ENCODE results near the gene GRK3. TPM values are rescaled to one million over a fixed set of nuclear protein-coding genes. Genes with fewer than 3 reads are reported as not detected.
"Not testable (repeated sequence)": the region's sequence is repeated elsewhere in the genome, so short reads cannot be mapped to it uniquely, and the experiment has no call there.

The GRK3 gene
- total RNA-seq, 1 donor from 2014 or later: 12.4 TPM

DNA sequence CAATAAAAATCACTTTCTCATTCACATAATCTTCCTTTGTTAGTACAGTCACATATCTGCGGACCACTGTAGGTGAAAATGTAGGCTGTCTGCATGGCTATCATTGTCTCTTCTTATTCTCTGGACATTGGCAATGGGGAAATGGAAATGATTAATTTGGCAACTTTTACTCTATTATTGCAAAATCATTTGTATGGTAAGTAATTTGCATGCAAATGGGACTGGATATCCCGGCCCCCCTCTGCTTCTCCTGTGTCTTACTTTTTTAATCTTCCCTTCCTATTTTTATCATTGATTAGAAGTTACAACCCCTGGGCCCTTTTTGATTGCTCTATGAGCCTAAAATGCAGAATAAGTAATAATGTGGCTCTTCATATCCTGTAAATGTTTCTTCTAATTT lies 6.0 kb downstream of the GRK3 start:
- no peak overlapping the region for H3K27ac Mint-ChIP-seq (ENCODE audit: unreplicated experiment)
- TF ChIP-seq, protein P1, sequence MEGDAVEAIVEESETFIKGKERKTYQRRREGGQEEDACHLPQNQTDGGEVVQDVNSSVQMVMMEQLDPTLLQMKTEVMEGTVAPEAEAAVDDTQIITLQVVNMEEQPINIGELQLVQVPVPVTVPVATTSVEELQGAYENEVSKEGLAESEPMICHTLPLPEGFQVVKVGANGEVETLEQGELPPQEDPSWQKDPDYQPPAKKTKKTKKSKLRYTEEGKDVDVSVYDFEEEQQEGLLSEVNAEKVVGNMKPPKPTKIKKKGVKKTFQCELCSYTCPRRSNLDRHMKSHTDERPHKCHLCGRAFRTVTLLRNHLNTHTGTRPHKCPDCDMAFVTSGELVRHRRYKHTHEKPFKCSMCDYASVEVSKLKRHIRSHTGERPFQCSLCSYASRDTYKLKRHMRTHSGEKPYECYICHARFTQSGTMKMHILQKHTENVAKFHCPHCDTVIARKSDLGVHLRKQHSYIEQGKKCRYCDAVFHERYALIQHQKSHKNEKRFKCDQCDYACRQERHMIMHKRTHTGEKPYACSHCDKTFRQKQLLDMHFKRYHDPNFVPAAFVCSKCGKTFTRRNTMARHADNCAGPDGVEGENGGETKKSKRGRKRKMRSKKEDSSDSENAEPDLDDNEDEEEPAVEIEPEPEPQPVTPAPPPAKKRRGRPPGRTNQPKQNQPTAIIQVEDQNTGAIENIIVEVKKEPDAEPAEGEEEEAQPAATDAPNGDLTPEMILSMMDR (IDR thresholded peaks at IDR 0.05; ENCODE audit: partially characterized antibody, unreplicated experiment): no peak
- peaks cover 2% of the 10 kb centered on the region for H3K27me3 Mint-ChIP-seq (ENCODE audit: unreplicated experiment)
- no peak for DNase-seq
- H3K36me3 Mint-ChIP-seq (ENCODE audit: unreplicated experiment): no peaks in the 10 kb centered on the region
- peaks cover 4% of the 10 kb centered on the region for H3K9me3 Mint-ChIP-seq (ENCODE audit: unreplicated experiment)
- H3K4me1 Mint-ChIP-seq (ENCODE audit: low read depth, unreplicated experiment): peaks cover 9% of the 10 kb centered on the region
- H3K4me3 Mint-ChIP-seq (ENCODE audit: unreplicated experiment): no peak overlapping the region

DNA sequence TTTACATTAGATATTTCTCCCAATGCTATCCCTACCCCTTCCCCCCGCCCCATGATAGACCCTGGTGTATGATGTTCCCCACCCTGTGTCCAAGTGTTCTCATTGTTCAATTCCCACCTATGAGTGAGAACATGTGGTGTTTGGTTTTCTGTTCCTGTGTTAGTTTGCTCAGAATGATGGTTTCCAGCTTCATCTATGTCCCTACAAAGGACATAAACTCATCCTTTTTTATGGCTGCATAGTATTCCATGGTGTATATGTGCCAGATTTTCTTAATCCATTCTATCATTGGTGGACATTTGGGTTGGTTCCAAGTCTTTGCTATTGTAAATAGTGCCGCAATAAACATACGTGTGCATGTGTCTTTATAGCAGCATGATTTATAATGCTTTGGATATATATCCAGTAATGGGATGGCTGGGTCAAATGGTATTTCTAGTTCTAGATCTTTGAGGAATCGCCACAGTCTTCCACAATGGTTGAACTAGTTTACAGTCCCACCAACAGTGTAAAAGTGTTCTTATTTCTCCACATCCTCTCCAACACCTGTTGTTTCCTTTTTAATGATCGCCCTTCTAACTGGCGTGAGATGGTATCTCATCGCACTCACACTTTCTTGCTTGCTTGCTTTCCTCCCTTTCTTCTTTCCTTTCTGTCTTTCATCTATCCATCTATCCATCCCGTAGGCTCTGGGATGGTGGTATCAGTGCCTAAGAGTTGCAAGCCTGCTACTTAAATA lies 7.7 kb downstream of the GRK3 start:
- H3K36me3 Mint-ChIP-seq (ENCODE audit: unreplicated experiment); H3K4me1 Mint-ChIP-seq (ENCODE audit: low read depth, unreplicated experiment); H3K27ac Mint-ChIP-seq (ENCODE audit: unreplicated experiment); H3K4me3 Mint-ChIP-seq (ENCODE audit: unreplicated experiment); H3K27me3 Mint-ChIP-seq (ENCODE audit: unreplicated experiment); H3K9me3 Mint-ChIP-seq (ENCODE audit: unreplicated experiment); DNase-seq: not testable (repeated sequence)

DNA sequence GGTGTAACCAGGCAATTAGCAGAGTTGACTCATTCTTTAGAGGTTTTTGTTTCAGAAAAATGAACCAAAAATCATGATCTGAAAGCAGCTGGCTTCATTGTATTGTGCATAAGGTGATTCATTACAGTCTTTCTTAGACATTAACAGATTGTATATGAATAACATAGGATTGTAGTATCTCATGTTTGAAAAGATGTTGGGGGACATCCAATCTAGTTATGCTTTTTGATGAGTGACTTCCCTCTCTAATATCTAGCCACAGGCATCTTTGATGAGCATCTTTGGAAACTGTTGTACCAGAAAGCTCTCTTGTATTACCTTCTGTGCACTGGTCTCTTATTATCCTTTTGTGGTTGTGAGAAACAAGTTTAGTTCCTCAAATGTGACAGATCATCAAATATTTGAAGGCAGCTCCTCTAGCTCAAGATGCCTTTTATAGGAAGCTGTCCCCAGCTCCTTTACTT lies 8.3 kb downstream of the GRK3 start:
- no peak for DNase-seq
- TF ChIP-seq, protein P1 (IDR thresholded peaks at IDR 0.05; ENCODE audit: partially characterized antibody, unreplicated experiment): no peak
- Mint-ChIP-seq H3K4me3 (ENCODE audit: unreplicated experiment) (no peak overlapping the region), H3K27ac (ENCODE audit: unreplicated experiment) (no peak overlapping the region), H3K9me3 (ENCODE audit: unreplicated experiment) (peaks cover 2% of the 10 kb centered on the region), H3K36me3 (ENCODE audit: unreplicated experiment) (no peaks in the 10 kb centered on the region), H3K27me3 (ENCODE audit: unreplicated experiment) (no peaks in the 10 kb centered on the region), H3K4me1 (ENCODE audit: low read depth, unreplicated experiment) (peaks cover 7% of the 10 kb centered on the region)

DNA sequence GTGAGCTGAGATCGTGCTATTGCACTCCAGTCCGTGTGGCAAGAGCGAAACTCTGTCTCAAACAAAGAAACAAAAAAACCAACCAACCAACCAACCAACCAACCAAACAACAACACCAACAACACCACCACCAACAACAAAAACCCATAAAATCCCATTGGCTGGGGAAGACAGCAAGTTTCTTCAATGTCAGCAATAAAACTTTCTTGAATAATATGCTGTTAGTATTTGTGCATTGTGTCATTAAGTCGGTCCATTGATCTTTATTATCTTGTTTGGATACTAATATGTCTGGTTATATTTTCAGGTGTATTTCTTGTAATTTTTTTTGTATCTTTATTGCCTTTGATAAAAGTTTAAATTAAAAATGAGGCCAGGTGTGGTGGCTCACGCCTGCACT lies 9.4 kb downstream of the GRK3 start:
- H3K9me3 Mint-ChIP-seq (ENCODE audit: unreplicated experiment): peaks cover 2% of the 10 kb centered on the region
- TF ChIP-seq, protein P1 (IDR thresholded peaks at IDR 0.05; ENCODE audit: partially characterized antibody, unreplicated experiment): no peak
- H3K27ac Mint-ChIP-seq (ENCODE audit: unreplicated experiment): no peak overlapping the region
- peaks cover 7% of the 10 kb centered on the region for H3K4me1 Mint-ChIP-seq (ENCODE audit: low read depth, unreplicated experiment)
- no peak overlapping the region for H3K4me3 Mint-ChIP-seq (ENCODE audit: unreplicated experiment)
- H3K36me3 Mint-ChIP-seq (ENCODE audit: unreplicated experiment): peaks cover 6% of the 10 kb centered on the region
- no peaks in the 10 kb centered on the region for H3K27me3 Mint-ChIP-seq (ENCODE audit: unreplicated experiment)
- no peak for DNase-seq

DNA sequence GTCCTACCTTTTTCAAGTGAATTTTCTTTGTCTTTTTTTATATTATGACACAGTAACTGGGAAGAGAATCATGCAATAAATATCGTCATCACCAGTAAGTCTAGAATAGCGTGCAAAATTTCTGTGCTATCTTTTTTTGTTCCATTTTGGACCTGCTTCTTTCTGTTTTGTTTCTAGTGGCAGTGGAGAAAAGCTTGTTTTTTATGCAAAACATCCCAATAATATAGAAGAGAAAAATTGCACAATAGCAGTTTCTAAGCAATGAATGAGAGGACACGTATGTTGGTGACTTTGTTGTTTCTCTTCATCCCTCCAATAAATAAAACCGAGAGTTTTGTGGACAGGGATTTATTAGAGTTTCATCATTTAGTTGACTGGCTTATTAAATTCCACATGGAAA lies 10.3 kb downstream of the GRK3 start:
- TF ChIP-seq, protein P1 (IDR thresholded peaks at IDR 0.05; ENCODE audit: partially characterized antibody, unreplicated experiment): no peak
- DNase-seq: no peak
- no peaks in the 10 kb centered on the region for H3K27me3 Mint-ChIP-seq (ENCODE audit: unreplicated experiment)
- H3K9me3 Mint-ChIP-seq (ENCODE audit: unreplicated experiment): peaks cover 2% of the 10 kb centered on the region
- H3K27ac Mint-ChIP-seq (ENCODE audit: unreplicated experiment): no peak overlapping the region
- peaks cover 3% of the 10 kb centered on the region for H3K4me1 Mint-ChIP-seq (ENCODE audit: low read depth, unreplicated experiment)
- no peak overlapping the region for H3K4me3 Mint-ChIP-seq (ENCODE audit: unreplicated experiment)
- H3K36me3 Mint-ChIP-seq (ENCODE audit: unreplicated experiment): peaks cover 6% of the 10 kb centered on the region

DNA sequence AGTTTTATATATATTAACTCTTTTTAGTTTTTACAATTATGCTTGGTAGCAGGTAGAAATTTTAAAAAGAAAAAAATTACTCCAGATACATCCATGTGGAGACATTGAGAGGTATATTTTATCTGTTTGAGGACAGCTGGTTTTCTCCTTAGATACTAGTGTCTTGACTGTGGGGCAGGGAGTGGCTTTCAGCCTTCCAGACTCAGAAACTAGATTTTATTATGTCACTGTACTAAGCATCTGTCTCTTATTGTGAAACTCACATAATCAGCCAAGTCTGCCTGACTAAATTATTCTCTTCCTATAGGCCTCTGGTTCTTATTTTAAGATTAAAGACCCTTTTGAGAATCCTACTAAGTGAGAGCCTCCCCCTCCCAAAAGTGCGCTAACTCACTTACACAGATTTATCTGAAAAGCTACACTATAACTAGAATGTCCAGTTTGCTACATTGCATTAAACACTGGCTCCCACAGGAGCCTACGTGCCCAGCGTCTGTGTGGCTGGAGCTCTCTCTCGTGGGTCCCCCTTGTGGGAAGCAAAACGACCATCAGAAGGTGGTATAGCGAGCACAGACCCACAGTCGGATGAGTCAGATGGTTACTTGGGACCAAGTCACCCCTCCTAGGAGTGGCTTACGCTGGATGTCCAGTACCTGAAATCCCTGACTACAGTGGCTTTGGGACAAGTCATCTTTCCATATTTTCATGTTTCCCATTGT lies 11.4 kb downstream of the GRK3 start:
- H3K27ac Mint-ChIP-seq (ENCODE audit: unreplicated experiment); H3K36me3 Mint-ChIP-seq (ENCODE audit: unreplicated experiment); H3K4me3 Mint-ChIP-seq (ENCODE audit: unreplicated experiment); DNase-seq; H3K27me3 Mint-ChIP-seq (ENCODE audit: unreplicated experiment); H3K4me1 Mint-ChIP-seq (ENCODE audit: low read depth, unreplicated experiment); H3K9me3 Mint-ChIP-seq (ENCODE audit: unreplicated experiment): not testable (repeated sequence)

DNA sequence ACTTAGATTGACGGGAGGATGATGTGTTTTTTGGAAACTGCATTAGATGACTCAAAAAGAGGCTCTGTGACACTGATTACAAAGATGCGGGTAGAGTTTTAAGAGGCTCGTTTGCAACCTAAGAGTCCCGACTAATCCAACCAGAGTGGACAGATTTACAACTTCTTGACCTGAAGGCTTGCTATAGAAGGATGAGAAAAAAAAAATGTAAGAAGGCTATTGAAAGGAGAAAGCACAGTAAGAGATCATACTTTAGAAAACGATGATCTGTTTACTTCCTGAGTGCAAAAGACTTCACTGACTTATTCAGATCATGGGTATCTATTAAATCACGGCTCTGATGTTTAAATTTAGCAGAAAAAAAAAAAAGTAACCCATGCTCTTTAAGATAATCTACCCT lies 17.0 kb downstream of the GRK3 start:
- not testable (repeated sequence) for H3K27ac Mint-ChIP-seq (ENCODE audit: unreplicated experiment); H3K27me3 Mint-ChIP-seq (ENCODE audit: unreplicated experiment); H3K4me3 Mint-ChIP-seq (ENCODE audit: unreplicated experiment); H3K9me3 Mint-ChIP-seq (ENCODE audit: unreplicated experiment); H3K36me3 Mint-ChIP-seq (ENCODE audit: unreplicated experiment); DNase-seq; H3K4me1 Mint-ChIP-seq (ENCODE audit: low read depth, unreplicated experiment)
